HG03139 (cell line): ENCODE measurements around the gene ARHGAP25.
A peak's percentile ranks its signal among the peaks of the same experiment; 100 is the strongest.

Experiments
- ATAC-seq: cut with Tn5 transposase; IDR thresholded peaks from one replicate; pipeline ENCODE4 v1.9.1; 2021; ENCODE audit not compliant: unreplicated experiment

ARHGAP25 gene

GRCh38 chr2:68741238-68741637 is 6.6 kb downstream of the ARHGAP25 start:
- ATAC-seq: no peak

- no peak for ATAC-seq
Observed at GRCh38 chr2:68741805-68742306, 7.2 kb downstream of the ARHGAP25 start.

- no peak for ATAC-seq
Observed at GRCh38 chr2:68742626-68743415, 8.2 kb downstream of the ARHGAP25 start.

GRCh38 chr2:68743531-68743930 is 8.9 kb downstream of the ARHGAP25 start:
- no peak for ATAC-seq

GRCh38 chr2:68744366-68744912 is 9.8 kb downstream of the ARHGAP25 start:
- ATAC-seq: no peak

GRCh38 chr2:68745006-68745405 is 10.4 kb downstream of the ARHGAP25 start:
- no peak for ATAC-seq

GRCh38 chr2:68746408-68746807 is 11.8 kb downstream of the ARHGAP25 start:
- ATAC-seq: no peak

- ATAC-seq: no peak
Observed at GRCh38 chr2:68747413-68747812, 12.8 kb downstream of the ARHGAP25 start.

- ATAC-seq: no peak
Observed at GRCh38 chr2:68747900-68748299, 13.3 kb downstream of the ARHGAP25 start.

- no peak for ATAC-seq
Observed at GRCh38 chr2:68748568-68748967, 14.0 kb downstream of the ARHGAP25 start.

- no peak for ATAC-seq
Observed at GRCh38 chr2:68749345-68749744, 14.7 kb downstream of the ARHGAP25 start.

GRCh38 chr2:68750592-68751396 is 16.2 kb downstream of the ARHGAP25 start:
- no peak for ATAC-seq

- ATAC-seq: peak; percentile 96
Observed at GRCh38 chr2:68751397-68752339, 17.1 kb downstream of the ARHGAP25 start.

GRCh38 chr2:68753318-68753717 is 18.7 kb downstream of the ARHGAP25 start:
- ATAC-seq: no peak

- ATAC-seq: no peak
Observed at GRCh38 chr2:68755071-68755470, 20.5 kb downstream of the ARHGAP25 start.

GRCh38 chr2:68756178-68756577 is 21.6 kb downstream of the ARHGAP25 start:
- no peak for ATAC-seq

GRCh38 chr2:68757081-68757480 is 22.5 kb downstream of the ARHGAP25 start:
- ATAC-seq: no peak

GRCh38 chr2:68762100-68762499 is 27.5 kb downstream of the ARHGAP25 start:
- ATAC-seq: no peak

- no peak for ATAC-seq
Observed at GRCh38 chr2:68762665-68763064, 28.1 kb downstream of the ARHGAP25 start.

GRCh38 chr2:68764041-68764805 is 29.6 kb downstream of the ARHGAP25 start:
- no peak for ATAC-seq
